ENCODE results near the gene ATP13A3. TPM values are rescaled to one million over a fixed set of nuclear protein-coding genes. Genes with fewer than 3 reads are reported as not detected.

ATP13A3 gene
- total RNA-seq, 1 donor from 2014 or later = 103 TPM

DNA sequence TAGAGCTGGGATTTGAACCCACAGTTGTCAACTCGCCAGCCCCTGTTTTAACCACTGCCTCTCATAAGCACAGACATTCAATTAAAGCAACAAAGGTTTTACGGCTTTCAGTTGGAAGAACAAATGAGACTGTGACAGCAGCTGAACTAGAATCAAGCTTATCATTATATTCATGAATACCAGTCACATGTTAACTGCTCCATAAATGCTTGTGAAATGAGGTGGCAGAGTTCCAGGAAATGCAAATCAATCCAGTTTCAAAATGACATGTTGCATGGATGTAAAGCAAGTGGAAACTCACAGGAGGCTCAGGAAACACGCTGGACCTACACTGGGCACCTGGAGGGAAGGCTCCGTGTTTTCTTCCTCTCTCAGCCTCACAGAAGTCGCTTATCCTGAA is 91.6 kb downstream of the ATP13A3 start:
- no peak for DNase-seq (ENCODE audit: low spot score)

DNA sequence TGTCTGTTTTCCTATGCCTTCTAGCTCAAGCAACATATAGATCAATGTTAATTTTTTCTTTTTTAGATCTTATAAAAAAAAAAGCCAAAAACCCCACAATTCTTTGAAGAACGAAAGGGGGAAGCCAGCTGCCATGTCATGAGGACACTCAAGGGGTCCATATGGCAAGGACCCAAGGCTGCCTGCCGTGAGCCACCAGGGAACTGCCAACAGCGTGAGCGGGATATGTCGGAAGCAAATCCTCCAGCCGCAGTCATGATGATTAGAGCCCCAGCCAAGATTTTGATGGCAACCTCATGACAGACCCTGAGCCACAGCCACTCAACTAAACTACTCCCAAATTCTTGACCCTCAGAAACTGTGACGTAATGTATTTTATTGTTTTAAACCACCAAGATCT is 94.2 kb downstream of the ATP13A3 start:
- DNase-seq (ENCODE audit: low spot score) = no peak

DNA sequence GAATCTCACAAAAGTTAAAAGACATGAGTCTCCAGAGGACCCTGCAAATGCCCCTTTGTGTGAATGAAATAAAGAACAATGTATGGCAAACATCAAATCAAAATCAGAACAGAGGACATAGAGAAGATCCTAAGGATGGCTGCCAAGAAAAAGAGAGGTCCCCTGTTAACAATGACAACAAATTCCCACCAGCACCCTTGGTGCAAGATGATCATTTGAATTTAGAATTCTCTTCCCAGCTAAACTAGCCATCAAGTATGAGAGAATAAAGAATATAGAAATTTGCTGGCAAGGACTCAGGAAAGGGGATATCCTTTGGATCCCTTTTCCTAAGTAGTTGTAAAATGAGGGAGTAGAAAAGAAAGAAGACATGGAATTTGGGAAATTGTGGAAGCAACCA is 96.0 kb downstream of the ATP13A3 start:
- no peak for DNase-seq (ENCODE audit: low spot score)

DNA sequence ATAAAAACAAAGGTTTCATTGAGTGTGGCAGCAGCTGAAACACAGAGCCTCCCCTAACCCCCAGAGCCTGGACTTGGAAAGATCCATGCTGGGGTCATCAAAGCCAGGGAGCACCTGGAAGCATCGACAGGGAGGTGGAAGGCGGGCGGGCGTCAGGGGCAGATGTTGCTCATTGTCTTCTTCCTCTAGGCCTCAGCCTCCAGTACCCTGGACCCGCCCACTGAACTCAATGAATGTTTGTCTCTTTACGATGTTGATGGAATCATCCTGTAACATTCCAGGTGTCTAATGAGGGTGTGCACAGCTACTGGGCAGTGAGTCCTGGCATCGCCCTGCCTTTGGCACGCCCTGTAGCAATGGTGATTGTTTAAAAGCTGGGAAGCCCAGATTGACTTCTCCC is 97.5 kb downstream of the ATP13A3 start:
- no peak for DNase-seq (ENCODE audit: low spot score)

DNA sequence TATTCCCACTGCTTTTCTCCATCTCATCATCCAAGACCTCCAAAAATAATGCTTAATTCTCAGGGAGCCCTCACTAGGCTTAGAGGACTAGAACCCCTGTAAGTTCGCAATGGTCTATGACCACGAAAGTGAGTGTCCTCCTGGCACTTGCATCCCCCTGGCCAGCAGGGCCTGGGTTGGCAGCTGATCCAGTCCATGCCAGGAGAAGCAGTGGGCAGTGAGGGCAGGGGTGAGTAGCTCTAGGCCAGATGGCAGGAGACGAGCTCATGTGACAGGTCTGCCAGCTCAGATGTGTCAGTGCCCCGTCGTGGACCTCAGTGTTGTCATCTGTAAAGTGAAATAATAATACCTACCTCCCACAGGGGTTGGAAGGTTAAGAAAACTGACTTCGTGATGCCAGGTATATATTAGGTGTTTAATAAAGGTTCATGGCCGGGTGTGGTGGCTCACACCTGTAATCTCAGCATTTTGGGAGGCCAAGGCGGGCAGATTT is 98.8 kb downstream of the ATP13A3 start:
- no peak for DNase-seq (ENCODE audit: low spot score)

DNA sequence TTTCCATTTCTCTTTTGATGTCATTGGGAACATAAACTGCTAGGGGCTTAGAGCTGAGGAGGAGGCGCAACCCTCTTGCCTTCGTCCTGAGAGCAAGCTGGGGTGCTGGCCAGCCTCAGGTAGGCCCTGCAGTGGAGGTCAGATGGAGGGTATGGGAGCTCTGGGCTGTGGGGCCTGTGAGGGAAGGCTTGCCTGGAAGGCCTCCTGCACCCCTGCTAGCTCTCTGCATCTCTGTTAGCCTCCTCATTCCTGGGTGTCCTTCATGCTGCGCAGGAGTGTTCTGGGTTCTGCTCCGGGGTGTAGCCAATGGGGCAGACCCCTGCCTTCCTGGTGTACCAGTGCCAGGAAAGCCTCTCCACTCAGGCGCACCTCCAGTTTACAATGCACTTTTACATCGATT is 99.5 kb downstream of the ATP13A3 start:
- DNase-seq (ENCODE audit: low spot score) = no peak

DNA sequence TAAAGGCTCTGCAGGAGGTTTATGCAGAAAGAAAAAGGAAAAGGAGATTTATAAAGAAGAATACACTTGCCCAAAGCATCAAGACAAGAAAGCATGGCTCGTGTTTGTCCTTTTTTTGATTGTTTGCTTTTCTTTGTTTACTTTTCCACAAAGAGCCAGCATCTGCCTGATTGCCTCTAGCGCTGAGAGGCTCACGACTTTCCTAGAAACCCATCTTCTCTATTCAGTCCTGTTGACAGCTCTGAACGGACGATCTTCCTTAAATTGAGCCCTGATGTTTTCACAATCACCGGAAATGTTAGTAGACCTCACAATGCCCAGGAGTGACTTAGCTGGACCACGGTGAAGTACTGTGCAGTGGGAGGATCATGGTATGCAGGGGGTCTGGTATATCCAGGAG is 100.2 kb downstream of the ATP13A3 start:
- no peak for DNase-seq (ENCODE audit: low spot score)

DNA sequence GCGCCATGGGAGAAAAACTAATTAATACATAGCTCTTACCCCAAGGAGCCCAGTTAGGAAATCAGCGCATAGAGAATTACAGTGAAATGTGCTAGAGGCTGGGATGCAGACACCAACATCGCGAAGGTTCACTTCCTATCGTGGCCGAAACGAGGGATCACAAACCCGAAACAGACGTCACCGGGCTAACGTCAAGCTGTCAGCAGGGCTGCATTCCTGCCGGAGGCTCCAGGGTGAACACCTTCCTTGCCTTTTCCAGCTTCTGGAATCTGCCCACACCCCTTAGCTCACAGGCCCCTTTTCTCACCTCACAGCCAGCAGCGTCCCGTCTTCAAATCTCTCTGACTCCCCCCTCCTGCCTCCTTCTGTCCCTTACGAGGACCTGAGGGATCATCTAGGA is 100.7 kb downstream of the ATP13A3 start:
- no peak for DNase-seq (ENCODE audit: low spot score)

DNA sequence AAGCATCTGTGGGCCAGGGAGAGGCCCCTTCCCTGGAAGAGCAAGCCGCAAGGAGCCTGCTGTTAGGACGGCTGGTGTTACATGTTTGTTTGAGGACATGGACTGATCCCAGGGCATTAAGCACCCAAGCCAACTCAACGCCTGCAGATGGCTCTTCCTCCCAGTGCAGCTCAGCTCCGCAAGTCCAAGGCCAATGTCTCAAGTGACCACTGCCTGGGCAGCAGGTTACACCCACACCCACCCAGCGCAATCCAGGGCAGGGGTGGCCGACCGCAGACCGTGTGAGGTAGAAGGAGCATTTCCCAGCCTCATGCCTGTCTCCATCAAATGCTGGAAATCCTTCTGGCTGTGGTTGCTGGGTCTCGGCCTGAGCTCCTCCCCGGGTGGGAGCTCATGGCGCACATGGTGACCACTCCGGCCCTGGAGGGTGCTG is 102.2 kb downstream of the ATP13A3 start:
- DNase-seq (ENCODE audit: low spot score) = no peak

DNA sequence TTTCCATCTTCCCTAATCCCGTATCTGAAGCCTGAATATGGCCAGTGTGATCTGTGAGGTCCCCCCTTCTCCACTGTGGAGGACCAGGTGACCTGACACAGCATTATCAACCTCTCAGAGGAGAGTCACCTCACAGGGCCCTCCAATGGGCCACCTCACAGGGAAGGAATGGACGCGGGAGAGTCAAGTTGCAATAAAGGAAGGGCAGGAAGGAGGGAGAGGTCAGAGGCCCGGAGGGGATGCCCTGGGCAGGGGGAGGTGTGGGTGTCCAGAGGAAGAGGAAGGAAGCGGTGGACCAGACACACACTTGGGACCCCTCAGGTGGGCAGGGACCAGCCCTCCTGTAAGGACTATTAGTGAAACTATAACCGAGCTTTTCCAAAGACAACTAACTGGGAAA is 102.6 kb downstream of the ATP13A3 start:
- DNase-seq (ENCODE audit: low spot score) = no peak

DNA sequence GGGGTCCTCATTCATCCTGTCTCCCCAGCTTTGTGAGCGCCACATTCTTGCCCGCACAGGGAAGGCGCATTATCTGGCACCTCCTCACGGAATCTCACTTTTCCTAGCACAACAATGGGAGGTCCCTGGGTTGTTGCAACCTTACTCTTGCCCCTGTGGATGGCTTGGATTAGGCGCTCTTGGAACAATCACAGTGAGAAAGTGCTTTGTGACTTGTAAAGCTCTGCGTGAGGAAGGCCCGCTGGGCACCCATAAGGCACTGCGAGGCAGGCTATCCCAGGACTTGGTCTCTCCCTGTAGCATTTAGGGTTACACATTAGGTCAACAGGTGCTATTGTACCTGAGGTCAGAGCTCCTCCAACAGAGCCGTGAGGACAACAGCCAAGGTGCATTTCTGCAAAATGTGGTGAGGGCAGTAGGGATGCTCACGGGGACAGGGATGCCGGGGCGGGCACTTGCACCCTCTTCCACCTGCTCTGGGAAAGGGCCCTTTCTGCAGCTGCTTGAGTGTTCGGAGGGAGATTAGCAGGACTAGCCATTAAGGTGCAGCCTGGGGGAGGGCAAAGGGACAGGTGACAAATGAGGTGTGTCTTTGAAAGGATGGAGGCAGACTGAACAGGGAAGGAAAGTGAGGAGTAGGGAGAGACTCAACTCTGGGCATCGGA is 103.4 kb downstream of the ATP13A3 start:
- DNase-seq (ENCODE audit: low spot score) = no peak

DNA sequence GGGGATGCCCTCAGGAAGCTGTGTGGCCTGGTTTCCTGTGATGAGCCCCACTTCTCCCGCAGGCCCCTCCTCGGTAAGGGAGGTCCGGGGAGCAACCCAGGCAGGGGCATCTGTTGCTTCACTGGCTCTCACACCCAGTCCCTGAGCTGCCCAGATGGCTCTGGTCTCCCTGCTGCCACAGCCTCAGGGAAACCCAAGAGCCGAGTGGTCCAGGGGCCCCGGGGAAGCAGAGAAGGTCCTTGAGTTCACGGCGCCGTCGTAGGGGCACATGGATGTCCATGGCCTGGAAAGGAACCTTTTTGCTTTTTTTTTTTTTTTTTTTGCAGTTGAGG is 103.9 kb downstream of the ATP13A3 start:
- no peak for DNase-seq (ENCODE audit: low spot score)

DNA sequence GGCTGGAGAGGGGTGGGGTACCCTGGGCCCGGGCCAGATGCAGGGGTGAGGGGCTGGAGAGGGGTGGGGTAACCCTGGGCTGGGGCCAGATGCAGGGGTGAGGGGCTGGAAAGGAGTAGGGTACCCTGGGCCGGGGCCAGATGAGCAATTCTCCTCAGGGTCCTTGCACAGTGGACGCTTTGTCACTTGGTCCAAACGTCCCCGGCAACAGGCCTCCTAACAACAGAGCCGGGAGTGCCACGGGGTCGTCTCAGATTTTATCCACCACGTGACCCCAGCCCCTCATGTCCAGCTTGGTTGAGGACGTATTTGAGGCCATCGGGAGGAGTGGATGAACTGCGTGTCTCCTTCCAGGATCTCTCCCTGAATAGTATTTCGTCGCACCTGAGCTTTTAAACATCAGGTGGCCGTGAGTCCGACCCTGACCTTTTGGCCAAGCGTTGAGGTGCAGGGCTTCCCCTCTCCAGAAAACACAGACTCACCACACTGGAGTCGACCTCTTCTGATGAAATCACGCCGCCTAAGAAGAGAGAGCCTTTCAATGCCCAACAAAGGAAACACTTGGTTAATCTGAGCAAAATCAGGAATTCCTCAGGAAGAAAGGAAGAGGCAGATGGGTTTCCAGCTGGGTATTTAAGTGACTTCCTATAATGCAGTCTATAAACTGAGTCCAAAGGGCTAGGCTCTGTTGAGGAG is 104.5 kb downstream of the ATP13A3 start:
- no peak for DNase-seq (ENCODE audit: low spot score)

DNA sequence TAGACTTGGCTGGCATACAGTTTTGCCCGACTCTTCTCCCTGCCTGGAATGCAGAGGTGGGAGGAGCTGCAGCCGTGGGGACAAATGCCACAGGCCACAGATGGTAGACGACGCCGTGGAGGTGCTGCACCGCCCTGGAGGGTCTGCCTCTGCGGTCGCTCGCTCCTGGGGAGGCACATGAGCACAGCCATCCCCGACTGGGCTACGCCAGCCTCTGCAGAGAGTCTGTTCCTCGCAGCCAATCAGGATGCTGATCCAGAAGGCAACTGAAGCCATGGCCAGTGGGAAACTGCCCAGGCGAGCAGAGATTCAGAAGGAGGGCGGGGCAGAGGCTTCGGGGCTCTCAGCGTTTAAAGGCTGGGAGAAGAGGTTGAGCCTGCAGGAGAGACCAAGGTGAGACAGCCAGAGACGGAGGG is 105.3 kb downstream of the ATP13A3 start:
- no peak for DNase-seq (ENCODE audit: low spot score)

DNA sequence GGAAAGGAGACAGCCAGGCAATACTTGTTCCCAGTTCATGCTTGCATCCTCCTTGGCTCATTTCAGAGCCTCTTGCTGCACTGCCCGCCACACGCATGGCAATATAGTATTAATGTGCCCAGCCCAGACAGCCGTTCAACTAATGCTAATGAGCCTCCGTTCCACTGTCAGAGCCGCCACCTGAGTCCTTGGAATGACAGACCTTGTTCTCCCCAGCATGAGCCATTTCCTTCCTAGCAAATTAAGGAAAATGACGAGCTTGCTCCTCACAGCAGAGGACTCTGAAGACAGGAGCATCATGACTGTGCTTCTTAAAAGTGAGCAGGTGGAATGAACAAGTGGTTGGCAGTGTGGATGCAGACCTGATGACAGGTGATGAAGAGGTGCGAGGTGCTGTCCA is 106.5 kb downstream of the ATP13A3 start:
- DNase-seq (ENCODE audit: low spot score) = no peak

DNA sequence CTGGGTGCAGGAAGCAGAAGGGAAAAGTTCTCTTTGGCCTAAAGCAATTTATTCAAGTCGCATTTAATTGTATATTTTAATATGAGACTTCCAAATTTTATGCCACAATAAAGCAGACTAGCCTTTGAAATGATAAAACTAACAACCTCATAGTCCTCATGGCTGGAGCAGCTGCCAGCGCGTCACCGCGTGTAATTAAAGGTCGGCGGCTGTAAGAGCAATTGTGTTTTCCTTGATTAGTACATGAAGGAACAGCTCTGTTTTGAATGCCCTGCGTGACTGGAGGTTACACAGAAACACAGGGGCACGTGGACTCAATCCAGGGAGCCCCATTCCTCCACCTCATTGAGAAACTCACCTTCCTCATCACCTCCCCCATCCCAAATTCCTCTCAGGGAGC is 107.2 kb downstream of the ATP13A3 start:
- no peak for DNase-seq (ENCODE audit: low spot score)

DNA sequence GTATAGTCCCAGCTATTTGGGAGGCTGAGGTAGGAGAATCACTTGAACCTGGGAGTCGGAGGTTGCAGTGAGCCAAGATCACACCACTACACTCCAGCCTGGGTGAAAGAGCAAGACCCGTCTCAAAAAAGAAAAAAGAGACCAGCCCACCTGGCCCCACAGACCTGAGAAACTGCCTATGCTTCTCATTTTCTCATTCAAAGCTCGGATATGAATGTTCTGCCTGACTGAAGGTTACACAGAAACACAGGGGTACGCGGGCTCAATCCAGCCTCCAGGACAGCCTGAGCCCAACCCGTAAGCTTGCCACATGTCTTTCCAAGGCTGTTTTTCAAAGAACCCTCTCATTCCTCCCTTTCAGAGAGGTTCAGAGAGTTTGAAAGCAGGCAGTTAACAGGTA is 107.6 kb downstream of the ATP13A3 start:
- no peak for DNase-seq (ENCODE audit: low spot score)

DNA sequence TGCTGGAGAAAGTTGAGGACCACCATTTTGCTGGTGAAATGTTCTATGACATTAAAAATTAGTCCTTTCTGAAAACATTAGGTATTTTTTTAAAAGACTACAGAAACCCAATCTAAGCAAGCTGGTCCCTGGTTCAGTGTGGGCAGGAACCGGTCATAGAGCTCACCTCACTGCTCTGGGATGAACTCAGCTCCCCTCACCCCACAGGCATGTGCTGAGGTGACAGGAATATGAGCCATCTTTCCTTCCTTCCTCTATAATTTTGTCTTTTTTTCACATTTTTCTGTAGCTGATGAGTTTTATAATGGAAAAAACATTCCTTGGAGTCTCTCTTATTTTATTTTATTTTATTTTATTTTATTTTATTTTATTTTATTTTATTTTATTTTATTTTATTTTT is 109.1 kb downstream of the ATP13A3 start:
- no peak for DNase-seq (ENCODE audit: low spot score)

DNA sequence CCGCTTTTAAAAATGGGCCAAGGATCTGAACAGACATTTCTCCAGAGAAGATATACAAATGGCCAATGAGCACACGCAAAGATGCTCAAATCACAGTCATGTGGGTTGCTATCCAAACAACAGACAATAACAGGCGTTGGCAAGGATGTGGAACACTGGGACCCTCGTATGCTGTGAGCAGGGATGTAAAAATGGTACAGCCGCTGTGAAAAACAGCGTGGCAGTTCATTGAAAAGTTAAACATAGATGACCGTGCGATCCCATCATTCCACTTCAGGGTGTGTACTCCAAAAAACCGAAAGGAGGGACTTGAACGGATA is 110.6 kb downstream of the ATP13A3 start:
- DNase-seq (ENCODE audit: low spot score) = no peak

DNA sequence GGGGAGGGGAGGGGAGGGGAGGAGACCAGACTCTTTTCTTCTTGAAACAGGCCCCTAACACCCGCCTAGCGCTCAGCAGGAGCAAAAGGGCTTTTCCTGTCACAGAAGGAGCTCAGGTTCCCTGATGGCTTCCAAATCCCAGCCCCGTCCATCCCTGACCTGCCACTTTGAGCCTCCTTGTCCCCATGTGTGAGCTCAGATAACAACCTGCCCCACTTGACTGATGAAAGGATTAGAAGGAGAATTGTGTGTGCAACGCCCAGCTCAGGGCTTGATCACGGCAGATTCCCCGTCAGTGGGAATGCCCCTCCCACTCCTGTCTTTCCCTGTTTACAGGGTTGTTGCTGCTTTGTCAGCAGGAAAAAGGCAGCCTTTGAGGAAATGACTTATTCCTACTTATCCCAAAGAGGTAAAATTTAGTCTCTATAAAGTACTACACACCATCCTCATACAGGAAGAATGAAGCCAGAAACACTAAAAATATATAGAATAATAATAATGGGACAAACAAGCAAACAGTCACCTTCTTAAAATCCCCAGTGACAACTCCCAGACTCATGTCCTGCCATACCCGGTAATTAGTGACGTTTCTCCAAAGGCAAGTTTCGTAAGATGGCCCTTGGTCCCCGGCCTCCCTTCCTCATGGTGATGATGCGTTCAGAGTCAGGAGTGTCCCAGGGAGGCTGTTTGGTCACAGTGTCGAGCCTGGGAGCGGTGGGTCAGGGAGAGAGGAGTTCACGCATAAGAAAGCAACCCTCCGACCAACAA is 111.1 kb downstream of the ATP13A3 start:
- no peak for DNase-seq (ENCODE audit: low spot score)

DNA sequence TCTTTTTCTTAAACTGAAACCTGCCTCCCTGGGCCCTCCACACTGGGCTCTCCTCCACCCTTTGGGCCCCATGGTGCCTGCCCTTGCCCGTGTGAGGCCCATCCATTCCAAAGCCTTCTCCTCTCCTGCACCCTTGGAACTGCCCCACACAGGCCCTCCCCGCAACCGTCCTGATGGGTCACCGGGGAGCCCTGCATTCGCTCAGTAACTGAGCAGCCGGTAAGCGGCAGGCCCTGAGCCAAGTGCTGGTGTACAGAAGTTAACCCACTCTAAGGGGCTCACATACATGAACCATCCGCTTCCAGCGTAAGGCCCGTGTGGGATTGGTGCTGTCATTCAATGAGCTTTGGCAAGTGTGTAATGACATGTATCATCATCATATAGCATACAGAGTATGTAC is 111.9 kb downstream of the ATP13A3 start:
- no peak for DNase-seq (ENCODE audit: low spot score)

DNA sequence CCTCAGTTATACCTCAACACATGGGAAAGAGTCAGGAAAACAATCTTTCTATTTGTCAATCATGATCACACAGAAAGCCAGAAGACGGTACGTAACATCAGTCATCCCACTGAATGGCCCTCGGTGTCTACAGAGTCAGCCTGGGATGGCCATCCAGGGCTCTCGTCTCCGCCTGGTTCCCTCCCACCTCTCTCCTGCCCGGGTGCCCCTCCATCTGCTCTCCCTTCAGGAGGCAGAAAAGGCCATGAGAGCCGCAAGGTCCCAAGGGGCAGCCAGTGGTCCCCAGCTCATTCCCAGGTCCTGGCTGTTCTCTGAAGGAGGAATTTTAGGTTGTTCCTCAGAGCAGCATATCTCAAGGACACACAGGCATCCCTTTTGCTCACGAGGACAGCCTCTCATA is 112.9 kb downstream of the ATP13A3 start:
- DNase-seq (ENCODE audit: low spot score) = no peak

DNA sequence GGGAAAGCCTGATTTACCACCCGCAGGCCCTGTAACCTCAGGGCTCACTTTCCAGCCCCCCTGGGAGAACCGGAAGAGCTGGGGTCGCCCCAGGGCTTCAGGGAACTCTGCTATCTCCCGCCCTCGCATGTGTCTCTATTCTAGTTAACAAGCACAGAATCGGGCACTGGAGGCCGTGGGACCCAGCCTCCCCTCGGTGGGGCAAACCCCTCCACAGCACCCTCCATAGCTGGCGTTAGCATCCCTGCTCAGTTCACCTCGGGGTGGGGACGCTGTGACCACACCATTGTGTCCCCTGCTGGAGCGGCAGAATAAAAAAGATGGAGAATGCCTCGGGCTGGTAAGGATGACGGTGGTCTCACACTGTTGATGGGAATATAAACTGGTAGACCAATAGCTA is 113.8 kb downstream of the ATP13A3 start:
- no peak for DNase-seq (ENCODE audit: low spot score)

All from mucosa of gallbladder (tissue), 1 donor.